Endodermal cell (in vitro differentiated cells): ENCODE results near the gene SDK1. TPM values are rescaled to one million over a fixed set of nuclear protein-coding genes. Genes with fewer than 3 reads are reported as not detected.
A peak's percentile ranks its signal among the peaks of the same experiment; 100 is the strongest.

Source experiments
- DNase-seq: peaks from one replicate; pipeline ENCODE4 v3.0.0-alpha.2; 2017
- H3K27ac ChIP-seq: 2 replicates; pipeline ENCODE4 v1.5.1; 2013; ENCODE audit warnings: mild to moderate bottlenecking, low read depth, low read length, moderate library complexity
- H3K27me3 ChIP-seq: 2 replicates; pipeline ENCODE4 v1.6.1; 2013; ENCODE audit warnings: mild to moderate bottlenecking, low read length, moderate library complexity; ENCODE audit not compliant: insufficient read depth, control insufficient read depth, poor library complexity, severe bottlenecking
- H3K36me3 ChIP-seq: 2 replicates; pipeline ENCODE4 v1.7.0; 2013; ENCODE audit warnings: mild to moderate bottlenecking, low read length, moderate library complexity; ENCODE audit not compliant: control insufficient read depth, insufficient read depth
- H3K4me1 ChIP-seq: one replicate; pipeline ENCODE4 v1.7.0; 2013; ENCODE audit warnings: low read length; ENCODE audit not compliant: control insufficient read depth, insufficient read depth
- H3K4me3 ChIP-seq: 2 replicates; pipeline ENCODE4 v1.5.1; 2013; ENCODE audit warnings: mild to moderate bottlenecking, low read length, moderate library complexity
- H3K9ac ChIP-seq: 2 replicates; pipeline ENCODE4 v1.6.1; 2013; ENCODE audit warnings: mild to moderate bottlenecking, low read length, moderate library complexity; ENCODE audit not compliant: poor library complexity, severe bottlenecking; ENCODE audit errors: extremely low read depth
- H3K9me3 ChIP-seq: 2 replicates; pipeline ENCODE4 v1.6.1; 2013; ENCODE audit warnings: mild to moderate bottlenecking, low read length, moderate library complexity; ENCODE audit not compliant: control insufficient read depth
- H3K27ac Mint-ChIP-seq: 2 replicates; pipeline ENCODE4 v1.8.0; 2020; ENCODE audit warnings: mixed read lengths
- H3K27me3 Mint-ChIP-seq: 2 replicates; pipeline ENCODE4 v1.8.0; 2021; ENCODE audit warnings: mild to moderate bottlenecking, mixed read lengths; ENCODE audit not compliant: insufficient read depth
- H3K36me3 Mint-ChIP-seq: 2 replicates; pipeline ENCODE4 v1.8.0; 2020; ENCODE audit warnings: low read depth, mixed read lengths
- H3K4me1 Mint-ChIP-seq: 2 replicates; pipeline ENCODE4 v1.8.0; 2020; ENCODE audit warnings: mixed read lengths
- H3K4me3 Mint-ChIP-seq: 2 replicates; pipeline ENCODE4 v1.8.0; 2020; ENCODE audit warnings: mild to moderate bottlenecking, moderate library complexity, mixed read lengths
- H3K9me3 Mint-ChIP-seq: 2 replicates; pipeline ENCODE4 v1.8.0; 2020; ENCODE audit warnings: mild to moderate bottlenecking, mixed read lengths
- CTCF ChIP-seq: fragments of 200-600 bp; sonication (generic); conservative IDR thresholded peaks from 2 replicates; pipeline ENCODE4 v1.5.0; 2021; ENCODE audit warnings: antibody characterized with exemption, mild to moderate bottlenecking
- WGBS, 2 experiments: methylation state at CpG; one replicate each; pipeline versions ENCODE4 v1.1.5 to v1.1.7; 2013; ENCODE audit warnings: missing lambda C conversion rate in 2 of 2, mixed read lengths in 1 of 2; ENCODE audit not compliant: insufficient coverage in 1 of 2, insufficient read length in 1 of 2; 5-methylcytosine and 5-hydroxymethylcytosine counted together
- total RNA-seq, 2 donors: library from RNA; stranded (reverse); fragmentation: NEBNext Ultra II Directional in 1 of 2; extraction: Animal tissue kit (Norgen Biotek cat#: 25700) in 1 of 2; gene quantifications; 2 replicates in 1 of 2; 3 replicates in 1 of 2; pipeline ENCODE4 v1.2.1, GENCODE V29; 2021

The SDK1 gene
- total RNA-seq, 2 donors from 2014 or later, result 22.7 to 23.1 TPM

- Histone ChIP-seq H3K27ac (no peak overlapping the region), H3K9ac (no peak overlapping the region), H3K27me3 (no peaks in the 10 kb centered on the region), H3K36me3 (no peaks in the 10 kb centered on the region), H3K9me3 (no peaks in the 10 kb centered on the region), H3K4me3 (no peak overlapping the region), H3K4me1 (no peaks in the 10 kb centered on the region)
- H3K9me3 Mint-ChIP-seq, result no peaks in the 10 kb centered on the region
- 93 to 98% methylated on average over 12 to 26 of the region's 26 CpGs for WGBS, 2 experiments
- no peaks in the 10 kb centered on the region for H3K4me1 Mint-ChIP-seq
- DNase-seq, result no peak
- H3K36me3 Mint-ChIP-seq, result no peaks in the 10 kb centered on the region
- no peaks in the 10 kb centered on the region for H3K27me3 Mint-ChIP-seq
- no peak for TF ChIP-seq CTCF
- H3K27ac Mint-ChIP-seq, result peak overlapping the region; percentile 83
- no peak overlapping the region for H3K4me3 Mint-ChIP-seq
These were observed 579.4 kb downstream of the SDK1 start for GRCh38 chr7:3880228-3880987.

GRCh38 chr7:3882782-3883181 is 581.7 kb downstream of the SDK1 start:
- WGBS, 2 experiments, result 93 to 100% methylated on average over 4 to 5 of the region's 5 CpGs
- no peak overlapping the region for H3K27ac ChIP-seq
- H3K27me3 ChIP-seq, result no peaks in the 10 kb centered on the region
- Mint-ChIP-seq H3K4me1 (no peaks in the 10 kb centered on the region), H3K36me3 (no peaks in the 10 kb centered on the region), H3K4me3 (no peak overlapping the region), H3K27ac (no peak overlapping the region), H3K9me3 (no peaks in the 10 kb centered on the region), H3K27me3 (no peaks in the 10 kb centered on the region)
- no peak overlapping the region for H3K4me3 ChIP-seq
- H3K9ac ChIP-seq, result no peak overlapping the region
- H3K4me1 ChIP-seq, result no peaks in the 10 kb centered on the region
- H3K9me3 ChIP-seq, result no peaks in the 10 kb centered on the region
- TF ChIP-seq CTCF, result no peak
- no peaks in the 10 kb centered on the region for H3K36me3 ChIP-seq
- DNase-seq, result no peak

GRCh38 chr7:3884543-3884942 is 583.5 kb downstream of the SDK1 start:
- Mint-ChIP-seq H3K9me3 (no peaks in the 10 kb centered on the region), H3K36me3 (no peaks in the 10 kb centered on the region), H3K4me3 (no peak overlapping the region), H3K27ac (no peak overlapping the region), H3K4me1 (no peaks in the 10 kb centered on the region), H3K27me3 (no peaks in the 10 kb centered on the region)
- no peaks in the 10 kb centered on the region for H3K4me1 ChIP-seq
- H3K4me3 ChIP-seq, result no peak overlapping the region
- H3K36me3 ChIP-seq, result no peaks in the 10 kb centered on the region
- DNase-seq, result no peak
- H3K9ac ChIP-seq, result no peak overlapping the region
- no peak for TF ChIP-seq CTCF
- no peaks in the 10 kb centered on the region for H3K9me3 ChIP-seq
- H3K27ac ChIP-seq, result no peak overlapping the region
- H3K27me3 ChIP-seq, result no peaks in the 10 kb centered on the region
- 97 to 100% methylated on average over 1 to 6 of the region's 6 CpGs for WGBS, 2 experiments
